ENCODE data around the gene GXYLT2.

The GXYLT2 gene

GRCh38 chr3:72938471-72939265 is 50.8 kb downstream of the GXYLT2 start:
- DNase-seq: peak; percentile 19 to 60 (median 23)

GRCh38 chr3:72941245-72941644 is 53.4 kb downstream of the GXYLT2 start:
- no peak for DNase-seq

- no peak for DNase-seq
These were observed 54.6 kb downstream of the GXYLT2 start for GRCh38 chr3:72942427-72942826.

GRCh38 chr3:72944696-72945095 is 56.9 kb downstream of the GXYLT2 start:
- no peak for DNase-seq

- no peak for DNase-seq
These were observed 60.1 kb downstream of the GXYLT2 start for GRCh38 chr3:72947715-72948490.

- DNase-seq: no peak
These were observed 61.2 kb downstream of the GXYLT2 start for GRCh38 chr3:72949016-72949415.

- DNase-seq: no peak
These were observed 62.5 kb downstream of the GXYLT2 start for GRCh38 chr3:72950372-72950771.

GRCh38 chr3:72950801-72951200 is 63.0 kb downstream of the GXYLT2 start:
- DNase-seq: no peak

- no peak for DNase-seq
These were observed 63.4 kb downstream of the GXYLT2 start for GRCh38 chr3:72951259-72951722.

- no peak for DNase-seq
These were observed 65.6 kb downstream of the GXYLT2 start for GRCh38 chr3:72953325-72953956.

GRCh38 chr3:72957297-72957696 is 69.5 kb downstream of the GXYLT2 start:
- DNase-seq: no peak

GRCh38 chr3:72959336-72959735 is 71.5 kb downstream of the GXYLT2 start:
- no peak for DNase-seq

- DNase-seq: peak in 2 of 3 experiments; percentile 10 to 44
These were observed 73.1 kb downstream of the GXYLT2 start for GRCh38 chr3:72960812-72961518.

- no peak for DNase-seq
These were observed 73.9 kb downstream of the GXYLT2 start for GRCh38 chr3:72961752-72962151.

- no peak for DNase-seq
These were observed 74.5 kb downstream of the GXYLT2 start for GRCh38 chr3:72962317-72962716.

- DNase-seq: no peak
These were observed 76.8 kb downstream of the GXYLT2 start for GRCh38 chr3:72964633-72965032.

GRCh38 chr3:72968266-72968664 is 80.4 kb downstream of the GXYLT2 start:
- no peak for DNase-seq

GRCh38 chr3:72969766-72970165 is 81.9 kb downstream of the GXYLT2 start:
- no peak for DNase-seq

- DNase-seq: no peak
These were observed 83.1 kb downstream of the GXYLT2 start for GRCh38 chr3:72970942-72971341.

- no peak for DNase-seq
These were observed 84.8 kb downstream of the GXYLT2 start for GRCh38 chr3:72972706-72973030.

- no peak for DNase-seq
These were observed 85.3 kb downstream of the GXYLT2 start for GRCh38 chr3:72973031-72973723.

- DNase-seq: no peak
These were observed 85.9 kb downstream of the GXYLT2 start for GRCh38 chr3:72973786-72974185.

Measured in NCI-H1417 (cell line).